ENCODE measurements around the gene SCAMP1.

SCAMP1 gene

DNA sequence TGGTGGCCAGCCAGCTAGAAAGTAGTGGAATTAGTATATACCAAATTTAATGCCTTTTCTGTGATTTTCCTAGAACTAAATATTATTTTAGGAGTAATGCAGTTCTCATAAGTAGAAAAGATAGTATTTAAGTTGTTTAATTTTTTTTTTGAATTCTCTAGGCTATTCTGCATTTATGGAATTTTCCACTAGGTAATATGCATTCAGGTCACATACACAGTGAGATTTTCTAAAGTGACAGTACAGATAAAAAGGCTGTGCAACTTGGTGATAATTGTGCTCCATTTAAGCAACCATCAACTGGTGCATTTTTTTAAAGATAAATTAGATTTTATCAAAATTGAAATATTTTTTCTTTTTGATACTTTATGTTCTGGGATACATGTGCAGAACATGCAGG lies 111.5 kb downstream of the SCAMP1 start:
- H3F3A ChIP-seq (ENCODE audit: insufficient read depth, low read length): peaks cover 5% of the 10 kb centered on the region; the same call in 1 of the 2 replicates
- H3K27ac ChIP-seq (ENCODE audit: low read depth, low read length, poor library complexity, severe bottlenecking): no peak overlapping the region
- no peak for TF ChIP-seq EZH2 (IDR thresholded peaks at IDR 0.05; ENCODE audit: borderline replicate concordance, low read length)
- no peak for TF ChIP-seq CTCF (IDR thresholded peaks at IDR 0.05; ENCODE audit: low read length)
- no peak overlapping the region for H3K4me2 ChIP-seq (ENCODE audit: low read length)
- no peaks in the 10 kb centered on the region for H3K9me3 ChIP-seq (ENCODE audit: low read length)
- peaks cover 23% of the 10 kb centered on the region for H3K4me1 ChIP-seq (ENCODE audit: insufficient read depth, low read length, severe bottlenecking)
- H3K9ac ChIP-seq (ENCODE audit: low read length): no peak overlapping the region
- H3K9me2 ChIP-seq (ENCODE audit: low read depth, low read length): no peaks in the 10 kb centered on the region
- peaks cover 12% of the 10 kb centered on the region; the same call in 1 of the 2 replicates for H3K36me3 ChIP-seq (ENCODE audit: insufficient read depth, low read length)
- no peaks in the 10 kb centered on the region for H4K20me1 ChIP-seq (ENCODE audit: insufficient read depth, low read length)
- no peaks in the 10 kb centered on the region for H3K27me3 ChIP-seq (ENCODE audit: insufficient read depth, low read length)
- H3K79me2 ChIP-seq (ENCODE audit: insufficient read depth, low read length): 0 out of 2 replicates have a peak, but pooled peaks cover 3% of the 10 kb centered on the region
- no peak overlapping the region for H2AFZ ChIP-seq (ENCODE audit: low read length)
- no peak overlapping the region for H3K4me3 ChIP-seq (ENCODE audit: low read depth, low read length, poor library complexity, severe bottlenecking)

DNA sequence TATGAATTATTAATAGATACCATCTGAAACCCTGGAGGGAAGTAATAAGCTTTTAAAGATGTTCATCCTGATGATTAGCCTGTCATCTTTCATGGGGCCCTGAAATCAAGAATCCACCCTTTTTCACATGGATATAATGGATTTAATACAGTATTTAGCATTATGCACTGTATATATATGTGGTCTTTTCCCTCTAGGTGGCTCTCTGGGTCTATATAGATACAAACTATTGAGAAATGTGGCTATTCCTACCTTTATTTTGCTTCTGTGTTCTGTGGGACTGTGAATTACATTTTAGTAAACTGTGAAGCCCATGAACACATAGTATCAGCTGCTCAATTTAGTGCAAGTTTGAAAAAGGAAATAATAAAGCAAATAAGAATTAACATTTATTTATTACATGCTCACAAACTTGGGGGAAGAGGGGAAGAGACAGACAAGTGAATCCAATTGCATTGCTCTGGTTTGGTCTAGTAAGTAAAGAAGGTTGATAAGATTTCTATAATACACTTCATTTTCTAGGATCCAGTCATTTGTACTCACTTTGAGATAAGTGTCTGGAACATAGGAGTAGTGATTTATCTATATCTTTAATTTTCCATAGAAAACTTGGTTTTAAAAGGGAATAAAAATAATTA lies 112.2 kb downstream of the SCAMP1 start:
- H3K4me2 ChIP-seq (ENCODE audit: low read length): no peak overlapping the region
- H4K20me1 ChIP-seq (ENCODE audit: insufficient read depth, low read length): no peaks in the 10 kb centered on the region
- no peaks in the 10 kb centered on the region for H3K9me3 ChIP-seq (ENCODE audit: low read length)

GRCh38 chr5:78473751-78474150 lies 113.3 kb downstream of the SCAMP1 start:
- Histone ChIP-seq H3K9me2 (ENCODE audit: low read depth, low read length) (no peaks in the 10 kb centered on the region), H4K20me1 (ENCODE audit: insufficient read depth, low read length) (no peaks in the 10 kb centered on the region), H3K4me2 (ENCODE audit: low read length) (no peak overlapping the region), H3K36me3 (ENCODE audit: insufficient read depth, low read length) (peaks cover 15% of the 10 kb centered on the region; the same call in 1 of the 2 replicates), H3K4me3 (ENCODE audit: low read depth, low read length, poor library complexity, severe bottlenecking) (no peak overlapping the region), H3K27ac (ENCODE audit: low read depth, low read length, poor library complexity, severe bottlenecking) (no peak overlapping the region), H3K4me1 (ENCODE audit: insufficient read depth, low read length, severe bottlenecking) (peaks cover 24% of the 10 kb centered on the region), H3K9me3 (ENCODE audit: low read length) (no peaks in the 10 kb centered on the region), H3F3A (ENCODE audit: insufficient read depth, low read length) (peaks cover 5% of the 10 kb centered on the region; the same call in 1 of the 2 replicates), H2AFZ (ENCODE audit: low read length) (no peak overlapping the region), H3K9ac (ENCODE audit: low read length) (no peak overlapping the region), H3K79me2 (ENCODE audit: insufficient read depth, low read length) (no peaks in the 10 kb centered on the region), H3K27me3 (ENCODE audit: insufficient read depth, low read length) (no peaks in the 10 kb centered on the region)
- TF ChIP-seq CTCF (IDR thresholded peaks at IDR 0.05; ENCODE audit: low read length): no peak
- TF ChIP-seq EZH2 (IDR thresholded peaks at IDR 0.05; ENCODE audit: borderline replicate concordance, low read length): no peak

More for the DNA sequence above, 112.2 kb downstream of the SCAMP1 start:
- Histone ChIP-seq H3K27me3 (ENCODE audit: insufficient read depth, low read length) (no peaks in the 10 kb centered on the region), H2AFZ (ENCODE audit: low read length) (no peak overlapping the region), H3K9ac (ENCODE audit: low read length) (no peak overlapping the region), H3K36me3 (ENCODE audit: insufficient read depth, low read length) (peaks cover 15% of the 10 kb centered on the region; the same call in 1 of the 2 replicates), H3K9me2 (ENCODE audit: low read depth, low read length) (no peaks in the 10 kb centered on the region), H3K4me3 (ENCODE audit: low read depth, low read length, poor library complexity, severe bottlenecking) (no peak overlapping the region), H3K27ac (ENCODE audit: low read depth, low read length, poor library complexity, severe bottlenecking) (no peak overlapping the region), H3K79me2 (ENCODE audit: insufficient read depth, low read length) (0 out of 2 replicates have a peak, but pooled peaks cover 3% of the 10 kb centered on the region), H3K4me1 (ENCODE audit: insufficient read depth, low read length, severe bottlenecking) (peaks cover 24% of the 10 kb centered on the region), H3F3A (ENCODE audit: insufficient read depth, low read length) (peaks cover 5% of the 10 kb centered on the region; the same call in 1 of the 2 replicates)
- no peak for TF ChIP-seq EZH2 (IDR thresholded peaks at IDR 0.05; ENCODE audit: borderline replicate concordance, low read length)
- peak; percentile 40; the same call in 1 of the 2 replicates for TF ChIP-seq CTCF (IDR thresholded peaks at IDR 0.05; ENCODE audit: low read length)

All from OCI-LY1 (cell line).